HG02870 (cell line): ENCODE measurements around the gene GEMIN4.
"Not testable (repeated sequence)": the region's sequence is repeated elsewhere in the genome, so short reads cannot be mapped to it uniquely, and the experiment has no call there.

Experiments
- ATAC-seq: cut with Tn5 transposase; IDR thresholded peaks from one replicate; pipeline ENCODE4 v1.9.1; 2021; ENCODE audit warnings: mild to moderate bottlenecking, moderate library complexity; ENCODE audit not compliant: unreplicated experiment

GEMIN4 gene

GRCh38 chr17:704111-704864 is 47.8 kb downstream of the GEMIN4 start:
- ATAC-seq: no peak

- ATAC-seq: no peak
Observed at GRCh38 chr17:703081-703875, 48.8 kb downstream of the GEMIN4 start.

GRCh38 chr17:700504-701094 is 51.5 kb downstream of the GEMIN4 start:
- ATAC-seq: no peak

- no peak for ATAC-seq
Observed at GRCh38 chr17:699345-699744, 52.7 kb downstream of the GEMIN4 start.

- ATAC-seq: not testable (repeated sequence)
Observed at GRCh38 chr17:698096-698495, 54.0 kb downstream of the GEMIN4 start.

- no peak for ATAC-seq
Observed at GRCh38 chr17:697682-698081, 54.4 kb downstream of the GEMIN4 start.

- no peak for ATAC-seq
Observed at GRCh38 chr17:696369-696768, 55.7 kb downstream of the GEMIN4 start.
